ENCODE results near the gene LHX3.

The LHX3 gene

GRCh38 chr9:136174779-136175615 is 29.9 kb downstream of the LHX3 start:
- DNase-seq: no peak

- no peak for DNase-seq
These were observed 31.2 kb downstream of the LHX3 start for GRCh38 chr9:136173648-136174290.

DNA sequence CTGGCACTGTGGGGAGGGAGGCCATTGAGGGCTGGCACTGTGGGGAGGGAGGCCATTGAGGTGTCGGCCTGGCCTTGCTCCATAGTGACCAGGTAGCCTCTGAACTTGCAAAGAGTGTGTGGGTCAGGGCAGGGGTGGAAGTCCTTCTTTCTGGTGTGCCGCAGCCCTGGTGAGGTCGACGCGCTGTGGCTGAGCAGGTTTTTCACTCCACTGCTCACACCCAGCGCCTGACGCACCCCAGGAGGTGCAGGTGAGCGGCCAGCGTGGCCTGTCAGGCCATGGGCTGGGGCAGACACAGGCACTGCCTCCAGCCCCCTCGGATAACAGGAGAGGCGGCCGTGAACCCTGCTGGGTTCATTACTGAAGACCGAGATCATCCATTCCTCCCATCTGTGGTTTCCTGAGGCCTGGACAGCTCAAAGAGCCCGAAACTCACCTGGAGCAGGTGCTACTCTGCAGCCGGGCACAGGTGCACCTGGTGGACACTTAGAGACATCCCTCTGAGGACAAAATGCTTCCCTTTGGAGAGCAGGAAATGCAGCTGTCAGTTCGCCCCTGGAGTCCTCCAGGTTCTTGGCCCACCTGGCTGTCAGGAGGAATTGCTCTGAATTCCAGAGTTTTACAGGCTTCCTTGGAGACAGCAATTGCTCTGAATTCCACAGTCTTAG is 32.4 kb downstream of the LHX3 start:
- no peak for DNase-seq

DNA sequence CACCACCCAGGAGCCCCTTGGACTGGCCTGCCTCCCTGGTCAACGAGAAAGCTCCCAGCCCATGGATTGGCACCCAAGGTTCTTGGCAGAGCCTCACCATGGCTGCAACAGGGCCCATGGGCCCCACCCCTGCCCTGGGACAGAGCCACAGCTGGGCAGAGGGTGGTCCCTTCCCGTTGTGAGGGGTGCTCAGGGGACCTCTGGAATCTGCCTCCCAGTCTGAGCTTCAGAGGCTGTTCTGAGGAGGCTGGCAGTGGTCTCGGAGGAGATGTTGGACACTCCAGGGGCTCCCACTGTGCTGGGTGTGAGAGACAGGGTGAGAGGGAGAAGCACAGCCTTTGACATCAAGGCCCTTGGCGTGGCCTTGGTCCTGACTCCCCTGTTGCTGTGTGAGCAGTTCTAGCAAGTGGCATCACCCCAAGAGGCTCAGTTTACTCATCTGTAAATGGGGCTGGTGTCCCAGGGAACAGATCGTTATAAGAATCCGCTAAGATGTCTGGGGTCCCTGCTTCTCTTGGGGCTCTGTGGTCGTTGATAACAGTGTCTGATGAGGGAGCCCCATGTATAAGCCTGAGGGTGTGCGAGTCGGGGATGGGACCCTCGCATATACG is 33.0 kb downstream of the LHX3 start:
- no peak for DNase-seq

DNA sequence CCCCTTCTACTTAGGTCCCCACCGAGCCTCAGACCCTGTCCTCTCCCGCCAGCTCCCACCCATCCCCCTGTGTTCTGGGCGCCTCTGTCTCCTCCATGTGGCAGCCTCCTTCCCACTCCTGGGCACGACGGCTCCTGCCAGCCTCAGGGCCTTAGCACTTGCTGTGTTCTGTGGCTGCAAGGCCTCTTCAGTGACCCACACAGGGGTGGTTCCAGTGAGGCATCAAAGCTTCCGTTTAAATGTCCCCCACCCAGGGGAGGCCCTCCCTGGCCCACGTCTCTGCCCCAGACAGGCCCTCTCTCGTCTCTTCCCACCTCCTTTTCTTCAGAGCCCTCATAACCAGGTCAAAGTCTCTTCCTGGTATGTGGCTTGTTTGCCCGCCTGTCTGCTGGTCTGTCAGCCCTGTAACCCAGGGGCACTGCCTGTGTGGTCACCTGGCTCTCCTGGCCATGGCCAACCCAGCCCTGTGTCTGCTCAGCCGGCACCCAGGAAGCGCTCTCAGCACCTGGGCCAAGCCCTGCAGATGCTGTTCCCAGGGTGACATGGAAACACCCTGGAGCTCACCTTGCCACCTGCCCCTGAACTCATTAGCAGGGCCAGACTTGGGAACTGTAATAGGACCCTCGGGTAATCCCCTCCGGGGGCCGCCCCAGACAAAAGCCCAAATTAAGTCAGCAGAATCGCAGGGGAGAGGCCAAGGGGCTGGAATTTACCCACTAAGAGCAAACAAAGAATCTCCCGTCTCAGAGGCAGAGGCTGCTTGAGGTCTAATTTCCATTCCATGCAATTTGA is 33.7 kb downstream of the LHX3 start:
- no peak for DNase-seq

DNA sequence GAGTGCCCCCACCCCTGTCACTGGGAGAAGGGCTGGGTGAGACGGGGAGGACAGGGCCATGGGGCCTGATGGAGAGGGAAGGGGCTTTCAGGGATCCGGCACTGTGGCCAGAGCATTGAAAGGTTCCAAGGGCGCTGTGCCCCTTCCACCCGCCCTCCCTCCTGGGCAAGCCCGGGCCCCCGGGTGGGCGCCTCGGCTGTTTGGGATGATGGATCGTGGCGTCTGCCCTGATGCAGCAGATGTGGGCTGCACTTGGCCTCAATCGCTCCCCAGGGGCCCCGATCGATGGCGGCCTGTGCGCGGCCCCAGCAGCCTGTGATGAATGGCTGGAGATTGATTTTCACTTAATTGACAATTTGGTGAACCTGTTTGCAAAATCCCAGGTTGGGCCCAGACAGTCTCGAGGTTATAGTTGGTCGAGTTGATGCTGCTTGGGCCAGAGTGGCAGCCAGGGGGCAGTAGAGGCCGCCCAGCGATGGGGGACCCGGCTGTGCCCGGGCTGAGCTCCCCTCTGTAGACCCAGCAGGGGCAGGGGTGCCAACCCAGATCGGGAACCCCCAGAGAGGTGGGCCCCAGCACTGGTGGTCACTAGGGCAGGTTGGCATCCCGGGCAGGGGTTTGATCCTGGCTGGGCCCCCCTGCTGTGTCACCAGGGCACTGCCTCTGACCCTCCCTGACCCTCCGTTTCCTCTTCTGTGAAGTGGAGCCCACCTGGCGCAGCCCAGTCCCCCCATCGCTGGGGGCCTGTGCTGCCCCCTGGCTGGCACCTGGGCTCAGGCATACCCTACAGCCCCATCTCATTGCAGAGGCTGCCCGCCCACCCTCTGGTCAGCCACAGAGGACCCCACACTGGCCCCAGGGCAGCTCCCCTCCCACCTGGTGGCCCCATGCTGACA is 34.7 kb downstream of the LHX3 start:
- peak; percentile 70 for DNase-seq

DNA sequence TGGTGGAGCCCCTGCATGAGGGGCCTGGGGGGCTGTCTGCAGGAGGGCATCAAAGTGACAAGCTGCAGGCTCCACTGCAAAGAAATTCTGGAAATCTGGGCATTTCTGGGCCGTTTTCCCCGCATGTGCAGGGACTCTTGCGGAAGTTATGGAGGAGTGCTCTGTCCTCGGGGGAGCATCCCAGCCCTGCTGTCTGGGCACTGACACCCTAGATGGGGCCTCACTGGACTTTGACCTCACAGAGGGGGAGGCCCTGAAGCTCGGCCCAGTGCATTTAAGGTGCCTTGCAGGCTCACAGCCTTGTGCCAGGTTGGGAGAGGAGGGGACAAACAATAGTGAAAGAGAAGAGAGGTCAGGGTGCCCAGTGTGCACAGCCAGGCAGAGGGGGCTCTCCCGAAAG is 35.4 kb downstream of the LHX3 start:
- DNase-seq: no peak

DNA sequence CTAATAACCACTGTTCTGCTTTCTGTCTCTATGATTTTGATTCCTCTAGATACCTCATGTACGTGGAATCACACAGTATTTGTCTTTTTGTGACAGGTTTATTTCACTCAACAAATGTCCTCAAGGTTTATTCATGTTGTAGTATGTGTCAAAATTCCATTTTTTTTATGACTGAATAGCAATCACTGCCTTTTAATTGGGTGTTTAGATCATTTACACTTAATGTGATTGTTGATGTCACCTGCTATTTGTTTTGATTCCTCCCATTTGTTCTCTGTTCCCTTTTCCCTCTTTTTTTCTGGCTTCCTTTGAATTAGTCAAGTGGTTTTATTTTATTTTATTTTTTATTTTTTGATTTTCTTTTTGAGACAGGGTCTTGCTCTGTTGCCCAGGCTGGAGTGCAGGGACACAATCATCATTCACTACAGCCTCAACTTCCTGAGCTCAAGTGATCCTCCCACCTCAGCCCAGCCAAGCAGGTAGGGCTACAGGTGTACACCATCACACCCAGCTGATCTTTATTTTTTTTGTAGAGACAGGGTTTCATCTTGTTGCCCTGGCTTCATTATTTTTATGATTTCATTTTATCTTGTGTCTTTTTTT is 41.6 kb downstream of the LHX3 start:
- DNase-seq: no peak

DNA sequence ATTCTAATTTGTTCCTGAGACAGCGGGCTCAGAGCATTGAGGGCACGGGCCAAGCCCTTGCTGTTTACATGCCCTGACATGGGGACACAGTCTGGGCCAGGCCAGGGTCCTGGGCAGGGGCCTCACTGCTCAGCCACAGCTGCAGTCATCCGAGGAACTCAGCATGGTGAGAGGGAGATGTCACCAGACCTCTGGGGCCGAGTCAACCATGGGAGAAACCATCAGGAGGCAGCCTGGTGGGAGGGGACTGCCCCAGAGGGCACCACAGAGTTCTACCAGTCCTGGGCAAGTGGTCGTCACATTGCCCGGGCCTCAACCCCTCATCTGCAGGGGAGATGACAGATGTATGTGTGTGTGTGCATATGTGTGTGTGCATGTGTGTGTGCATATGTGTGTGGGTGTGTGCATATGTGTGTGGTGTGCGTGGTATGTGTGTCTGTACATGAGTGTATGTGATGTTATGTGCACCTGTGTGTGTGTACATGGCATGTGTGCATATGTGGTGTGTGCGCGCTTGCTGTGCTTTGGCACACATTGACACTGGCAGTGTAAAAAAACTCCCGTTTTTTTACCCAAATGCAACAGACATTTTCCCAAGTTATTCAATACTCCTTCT is 43.8 kb downstream of the LHX3 start:
- no peak for DNase-seq

DNA sequence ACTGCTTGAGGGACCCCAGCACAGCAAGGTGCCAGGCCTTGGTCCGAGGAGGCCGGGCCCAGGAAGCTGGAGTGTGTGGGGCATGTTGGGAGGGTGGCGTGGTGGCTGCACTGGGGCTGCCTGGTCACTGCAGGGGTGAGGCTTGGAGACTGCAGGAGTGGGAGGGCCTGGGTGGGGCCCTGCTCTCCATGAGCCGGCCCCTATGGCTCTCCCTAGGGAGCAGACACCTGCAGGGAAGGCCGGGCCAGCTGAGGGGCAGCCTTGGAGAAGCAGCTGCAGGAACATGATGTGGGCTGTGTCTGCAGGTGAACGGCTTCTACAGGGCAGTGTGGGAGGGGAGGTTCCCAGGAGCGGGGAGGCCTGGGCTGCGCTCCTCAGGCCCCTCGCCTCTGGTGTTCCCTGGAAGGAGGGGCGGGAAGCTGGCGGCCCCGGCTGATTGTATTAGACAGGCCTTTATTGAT is 44.5 kb downstream of the LHX3 start:
- DNase-seq: no peak

DNA sequence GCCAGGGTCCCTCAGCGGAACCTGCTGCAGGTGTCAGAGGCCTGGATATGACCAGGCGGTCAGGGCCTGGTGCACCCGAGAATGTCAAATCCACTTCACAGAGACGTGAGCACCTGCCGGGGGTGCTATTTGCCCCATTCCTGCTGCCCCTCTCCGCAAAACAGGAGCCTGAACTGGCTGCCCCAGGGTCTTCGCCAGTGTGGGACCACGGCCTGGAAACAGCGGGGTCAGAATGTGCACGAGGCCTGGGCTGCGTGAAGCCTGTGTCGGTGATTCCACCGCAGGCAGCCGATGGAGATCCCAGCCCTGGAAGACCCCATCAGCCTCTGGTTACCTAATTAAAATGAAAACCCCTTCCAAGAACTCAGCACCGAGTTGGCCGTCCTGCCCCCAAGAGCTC is 45.1 kb downstream of the LHX3 start:
- no peak for DNase-seq

DNA sequence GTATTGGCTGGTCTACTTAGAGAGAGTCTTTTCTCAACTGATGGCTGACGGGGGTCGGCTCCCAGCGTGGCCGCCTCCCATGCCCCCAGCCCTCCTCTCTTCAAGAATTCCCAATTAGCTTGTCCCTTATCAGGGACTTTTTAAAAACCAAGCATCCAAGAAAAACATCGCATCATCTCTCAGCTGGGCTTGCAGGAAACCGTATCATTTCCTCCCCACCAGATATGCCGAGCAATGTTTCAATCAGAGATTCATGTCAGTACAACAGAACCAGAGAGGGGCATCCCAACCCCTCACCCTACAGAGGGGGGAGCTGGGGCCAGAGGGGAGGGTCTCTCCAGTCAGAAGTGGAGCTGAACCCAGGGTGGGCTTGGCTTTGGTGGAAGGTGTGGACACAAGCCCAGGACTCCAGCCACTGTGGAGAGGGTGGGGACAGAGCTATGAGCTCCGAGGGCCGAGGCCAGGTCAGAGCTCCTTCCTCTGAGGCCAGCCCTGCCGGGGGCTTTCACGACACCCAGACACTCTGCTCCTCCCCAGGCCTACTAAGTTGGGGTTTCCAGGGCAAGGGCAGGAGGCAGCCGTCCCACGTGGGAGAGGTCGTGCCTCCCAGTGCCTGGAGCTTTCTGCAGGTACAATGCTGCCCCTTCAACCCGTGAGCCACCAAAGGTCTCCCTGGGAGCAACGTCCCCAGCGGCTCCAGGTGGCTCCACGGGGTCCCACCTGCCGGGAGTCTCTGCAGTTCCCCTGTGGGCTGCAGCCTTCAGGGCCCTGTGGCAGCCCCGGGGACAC is 47.3 kb downstream of the LHX3 start:
- DNase-seq: no peak

DNA sequence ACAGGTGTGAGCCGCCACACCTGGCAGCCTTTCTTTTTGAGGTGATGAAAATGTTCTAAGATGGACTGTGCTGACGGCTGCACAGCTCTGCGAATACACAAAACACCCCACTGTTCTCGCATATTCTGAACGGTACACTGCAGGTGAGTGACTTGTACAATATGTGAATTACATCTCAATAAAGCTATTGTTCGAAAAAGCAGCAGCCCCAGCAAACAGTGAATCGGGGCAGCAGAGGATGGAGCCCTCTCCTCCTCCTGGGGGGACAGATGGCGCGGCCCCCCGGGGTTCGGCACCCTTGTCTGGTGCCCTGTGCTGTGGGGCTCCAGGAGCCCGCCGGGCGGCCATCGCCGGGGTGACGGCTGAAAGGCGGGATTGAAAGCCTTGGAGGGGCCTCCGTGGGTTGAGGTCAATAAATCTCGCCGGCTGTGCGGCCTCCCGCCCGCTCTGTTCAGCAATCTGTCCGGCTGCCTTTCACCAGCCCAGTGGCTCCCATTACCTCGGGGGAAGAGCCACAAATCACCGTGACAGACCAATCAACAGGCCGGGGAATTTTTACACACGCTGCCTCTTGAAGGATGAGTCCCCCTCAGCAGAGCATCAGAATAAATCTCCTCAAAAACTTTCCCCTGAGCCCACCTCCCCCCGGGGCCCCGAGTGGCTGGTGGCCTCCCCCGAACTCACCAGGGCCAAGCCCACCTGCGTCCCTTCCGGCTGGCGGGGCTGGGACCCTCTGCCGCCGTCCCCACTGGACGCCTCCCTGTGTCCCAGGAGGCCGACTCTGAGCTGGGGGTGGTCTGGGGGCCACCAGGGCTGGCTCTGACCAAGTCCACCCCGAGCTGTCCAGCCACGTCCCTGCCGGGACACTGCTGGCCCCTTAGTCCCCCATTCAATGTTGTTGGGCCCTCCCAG is 48.5 kb downstream of the LHX3 start:
- no peak for DNase-seq

GRCh38 chr9:136155576-136155975 is 49.4 kb downstream of the LHX3 start:
- DNase-seq: no peak

GRCh38 chr9:136154943-136155342 is 50.0 kb downstream of the LHX3 start:
- no peak for DNase-seq

- no peak for DNase-seq
These were observed 51.4 kb downstream of the LHX3 start for GRCh38 chr9:136153381-136154065.

DNA sequence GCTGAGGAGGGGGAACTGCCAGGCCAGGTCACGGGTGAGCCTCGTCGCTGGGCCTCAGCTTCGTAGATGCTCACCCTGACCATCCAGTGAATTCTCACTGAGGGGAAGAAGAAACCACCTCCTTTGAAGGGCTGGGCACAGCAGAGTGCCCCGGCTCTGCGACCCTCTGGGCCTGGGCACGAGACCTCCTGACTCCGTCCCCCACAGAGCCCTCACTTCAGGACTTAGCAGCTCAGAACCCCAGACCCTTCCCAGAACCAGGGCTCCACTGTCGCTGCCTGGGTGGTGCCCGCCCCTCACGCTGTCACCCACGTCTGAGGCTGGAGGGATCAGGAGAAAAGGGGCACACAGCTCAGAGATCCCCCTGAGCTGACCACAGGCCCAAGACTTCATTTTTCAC is 52.0 kb downstream of the LHX3 start:
- no peak for DNase-seq

DNA sequence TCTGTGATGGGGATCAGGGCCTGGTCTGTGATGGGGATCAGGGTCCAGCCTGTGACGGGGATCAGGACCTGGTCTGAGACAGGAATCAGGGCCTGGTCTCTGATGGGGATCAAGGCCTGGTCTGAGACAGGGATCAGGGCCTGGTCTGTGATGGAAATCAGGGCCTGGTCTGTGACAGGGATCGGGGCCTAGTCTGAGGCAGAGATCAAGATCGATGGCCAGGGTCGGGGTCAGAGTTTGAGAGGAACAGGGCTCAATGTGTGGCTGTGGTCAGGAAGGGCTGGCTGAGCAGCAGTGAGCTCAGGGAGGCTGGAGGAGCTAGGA is 52.4 kb downstream of the LHX3 start:
- DNase-seq: no peak
